ENCODE measurements around the gene ZNF513.

ZNF513 gene

DNA sequence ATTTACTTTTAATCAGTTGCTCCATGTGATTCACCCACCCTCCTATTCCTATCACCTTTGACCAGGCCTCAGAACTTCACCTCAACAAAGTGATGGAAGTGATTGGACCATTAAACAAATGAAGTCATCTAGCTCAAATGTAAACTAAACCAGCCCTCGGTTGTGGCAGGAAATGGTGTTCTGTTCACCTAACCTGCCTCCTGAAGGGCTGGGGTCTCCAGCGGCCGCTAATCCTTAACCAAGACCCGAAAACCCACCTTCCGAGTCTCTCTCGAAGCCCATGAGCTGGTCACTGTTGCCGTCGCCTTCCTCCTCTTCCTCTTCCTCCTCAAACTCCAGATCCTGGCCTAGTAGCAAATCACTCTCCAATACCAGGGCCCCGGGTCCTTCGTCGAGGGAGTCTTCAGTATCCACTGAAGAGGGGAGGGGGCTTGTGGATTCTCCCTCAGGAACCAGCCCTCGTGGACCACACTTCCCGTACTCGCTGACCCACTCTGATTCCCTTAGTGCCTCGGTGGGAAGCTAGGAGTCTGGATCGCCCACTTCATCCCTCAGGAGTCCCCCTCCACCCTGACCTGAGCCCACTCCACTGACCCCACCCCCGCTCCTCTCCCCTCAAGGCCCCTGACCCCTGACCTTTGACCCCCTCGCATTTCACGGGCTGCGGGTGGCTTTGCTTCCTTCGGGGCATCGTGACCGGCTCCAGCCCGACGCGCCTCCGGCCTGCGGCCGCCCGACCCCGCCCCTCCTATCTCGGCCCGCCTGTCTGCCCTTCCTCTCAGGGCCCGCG is 503 bp downstream of the ZNF513 start:
- DNase-seq, result no peak

GRCh38 chr2:27379383-27379835 is 1.1 kb downstream of the ZNF513 start:
- DNase-seq, result no peak

DNA sequence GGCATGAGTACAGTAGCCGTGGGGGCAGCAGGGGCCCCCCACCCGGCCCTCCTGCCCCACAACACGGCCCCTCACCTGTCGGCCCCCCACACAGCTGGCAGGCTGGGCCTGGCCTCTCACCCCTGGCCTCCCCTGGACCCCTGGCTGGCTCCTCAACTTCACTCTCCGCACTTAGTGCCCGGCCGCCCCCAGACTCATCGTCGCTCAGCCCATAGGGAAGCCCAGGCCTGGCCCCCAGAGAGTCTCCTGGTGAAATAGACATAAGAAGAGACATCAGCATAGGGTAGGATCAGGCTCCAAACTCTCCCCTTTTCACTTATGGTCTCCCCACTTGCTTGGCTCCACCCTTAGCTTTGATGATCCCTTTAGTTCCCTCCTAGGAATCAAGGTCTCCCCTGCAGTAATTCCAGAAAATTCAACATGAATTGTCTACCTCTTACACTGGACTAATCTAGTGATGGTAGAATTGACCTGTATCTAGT is 1.7 kb downstream of the ZNF513 start:
- DNase-seq, result no peak

GRCh38 chr2:27378096-27378808 is 2.3 kb downstream of the ZNF513 start:
- DNase-seq, result peak; percentile 26

DNA sequence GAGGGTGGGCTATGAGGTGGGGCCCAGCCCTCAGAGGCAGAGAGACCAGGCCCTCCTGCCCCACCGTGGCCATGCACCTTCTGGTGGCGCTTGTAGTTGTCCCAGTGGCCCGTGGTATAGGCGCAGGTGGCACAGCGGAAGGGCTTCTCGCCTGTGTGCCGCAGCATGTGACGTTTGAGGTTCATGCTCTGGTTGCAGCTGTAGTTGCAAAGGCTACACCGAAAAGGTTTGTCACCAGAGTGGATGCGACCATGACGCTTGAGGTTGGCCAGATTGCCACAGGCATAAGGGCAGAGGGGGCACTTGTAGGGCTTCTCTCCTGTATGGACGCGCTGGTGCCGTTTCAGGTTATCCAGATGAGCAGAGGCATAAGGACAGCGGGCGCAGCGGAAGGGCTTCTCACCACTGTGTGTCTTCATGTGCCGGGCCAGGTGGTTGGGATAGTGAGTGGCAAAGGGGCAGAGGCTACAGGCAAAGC is 2.9 kb downstream of the ZNF513 start:
- no peak for DNase-seq

DNA sequence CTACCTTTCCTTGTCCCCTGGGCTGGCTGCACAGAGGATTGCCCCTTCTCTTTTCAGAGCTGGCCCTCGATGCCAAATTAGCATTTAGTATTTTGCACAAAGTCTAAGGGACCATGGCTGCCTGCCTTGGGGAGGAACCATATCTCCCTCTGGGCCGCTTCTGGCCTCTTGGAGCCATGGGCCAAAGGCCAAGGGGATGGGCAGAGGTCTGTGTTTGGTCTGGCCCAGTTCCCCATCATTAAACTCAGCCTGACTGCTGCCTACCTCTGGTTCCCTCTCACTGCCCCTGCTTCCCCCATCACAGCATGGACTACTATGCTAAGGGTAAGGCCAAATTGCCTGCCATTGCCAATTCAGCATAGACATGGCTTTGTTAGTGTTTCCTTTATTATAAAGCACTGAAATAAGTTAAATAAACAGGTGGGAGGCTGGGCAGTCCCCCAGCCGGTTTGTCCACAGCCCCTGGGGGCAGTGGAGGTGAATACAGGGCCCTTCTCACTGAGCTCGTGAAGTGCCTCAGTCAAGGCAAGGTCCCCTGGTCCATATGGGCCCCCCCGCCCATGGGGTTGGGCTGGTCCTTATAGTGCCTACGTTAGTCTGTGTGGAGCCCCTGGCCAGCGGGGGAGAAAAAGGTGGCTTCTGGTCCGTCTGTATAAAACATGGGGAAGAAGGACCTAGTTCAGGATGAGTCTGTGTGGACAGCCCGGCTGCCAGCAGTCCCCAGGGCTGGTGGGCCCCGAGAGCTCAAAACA is 3.5 kb downstream of the ZNF513 start:
- no peak for DNase-seq

- no peak for DNase-seq
Observed at GRCh38 chr2:27376151-27376865, 4.2 kb downstream of the ZNF513 start.

DNA sequence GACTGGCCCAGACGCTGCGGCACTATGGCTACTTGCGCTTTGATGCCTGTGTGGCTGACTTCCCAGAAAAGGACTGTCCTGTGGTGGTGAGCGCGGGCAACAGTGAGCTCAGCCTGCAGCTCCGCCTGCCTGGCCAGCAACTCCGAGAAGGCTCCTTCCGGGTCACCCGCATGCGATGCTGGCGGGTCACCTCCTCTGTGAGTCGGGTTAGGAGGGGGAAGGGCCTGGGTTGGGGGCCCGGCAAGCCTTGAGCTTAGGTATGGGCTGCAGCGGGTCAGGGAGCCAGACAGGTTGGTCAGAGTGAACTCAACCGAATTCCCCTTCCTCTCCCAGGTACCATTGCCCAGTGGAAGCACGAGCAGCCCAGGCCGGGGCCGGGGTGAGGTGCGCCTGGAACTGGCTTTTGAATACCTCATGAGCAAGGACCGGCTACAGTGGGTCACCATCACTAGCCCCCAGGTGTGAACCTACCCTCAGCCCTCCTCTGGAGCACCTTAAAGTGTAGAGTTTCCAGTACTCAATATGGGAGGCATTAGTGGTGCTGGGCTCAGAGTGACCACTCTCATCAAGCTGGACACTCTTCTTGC is 4.9 kb downstream of the ZNF513 start:
- no peak for DNase-seq

DNA sequence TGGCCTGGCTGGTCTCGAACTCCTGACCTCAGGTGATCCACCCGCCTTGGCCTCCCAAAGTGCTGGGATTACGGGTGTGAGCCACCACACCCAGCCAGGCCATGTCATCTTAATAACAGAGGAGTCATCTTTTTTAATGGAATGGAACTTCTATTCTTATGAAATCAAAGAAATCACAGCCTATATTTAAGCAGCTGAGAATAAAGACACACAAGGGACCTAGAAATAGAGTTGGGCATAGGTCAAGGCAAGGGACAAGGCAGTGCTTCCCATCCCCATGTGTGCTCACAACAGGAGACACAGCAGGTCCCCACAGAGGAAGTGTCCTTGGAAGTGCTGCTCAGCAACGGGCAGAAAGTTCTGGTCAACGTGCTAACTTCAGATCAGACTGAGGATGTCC is 7.0 kb downstream of the ZNF513 start:
- DNase-seq, result no peak

DNA sequence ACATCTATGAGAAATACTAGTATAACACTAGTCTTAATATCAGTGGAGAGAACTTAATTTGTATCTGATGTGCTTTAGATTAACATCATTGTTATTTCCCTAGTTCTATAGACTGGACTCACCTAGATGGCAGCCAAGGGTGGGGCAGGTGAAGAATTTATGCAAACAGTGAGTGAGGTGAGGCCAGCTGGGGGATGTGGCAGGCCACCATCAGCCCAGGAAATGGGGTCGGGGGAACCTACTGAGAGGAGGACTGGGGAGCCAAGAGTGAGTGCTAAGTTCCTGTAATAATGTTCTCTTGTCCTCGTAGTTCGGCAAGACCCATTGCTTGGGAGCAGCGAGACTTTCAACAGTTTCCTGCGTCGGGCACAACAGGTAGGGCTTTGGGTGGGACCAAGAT is 7.6 kb downstream of the ZNF513 start:
- no peak for DNase-seq

DNA sequence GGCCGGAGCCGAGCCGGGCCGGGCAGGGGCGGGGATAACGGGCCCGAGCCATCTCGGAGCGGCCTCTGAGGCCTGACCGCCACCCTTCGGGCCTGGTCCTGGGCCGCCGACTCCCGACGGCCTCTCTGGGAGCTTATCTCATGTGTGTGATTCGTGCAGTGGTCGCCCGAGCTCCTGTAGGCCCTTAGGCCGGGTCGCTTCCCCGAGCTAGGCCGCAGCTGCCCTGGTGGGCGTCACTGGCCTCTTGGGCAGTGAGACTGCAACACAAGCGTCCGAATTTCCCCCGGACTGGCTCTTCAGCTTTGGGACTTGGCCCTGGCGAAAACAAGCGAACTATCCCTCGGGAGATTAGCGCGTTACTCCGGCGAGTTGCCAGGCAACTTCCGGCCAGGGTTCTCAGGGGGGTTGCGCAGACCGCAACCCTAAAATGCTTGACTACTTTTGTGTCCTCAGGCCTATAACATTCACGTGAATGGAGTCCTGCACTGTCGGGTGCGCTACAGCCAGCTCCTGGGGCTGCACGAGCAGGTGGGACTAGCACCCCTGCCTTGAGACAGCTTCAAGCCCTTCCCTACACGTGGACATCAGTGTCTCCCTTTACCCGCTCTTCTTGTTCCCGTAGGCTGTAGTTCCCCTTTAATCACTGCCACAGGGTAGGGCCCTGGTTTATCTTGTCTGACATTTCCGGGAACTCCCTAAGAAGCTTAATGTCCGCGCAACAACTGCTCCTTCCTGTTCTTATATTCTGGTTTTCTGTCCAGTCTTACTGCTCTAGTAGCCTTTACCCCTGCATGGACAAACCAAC is 9.5 kb downstream of the ZNF513 start:
- DNase-seq, result peak; percentile 56

DNA sequence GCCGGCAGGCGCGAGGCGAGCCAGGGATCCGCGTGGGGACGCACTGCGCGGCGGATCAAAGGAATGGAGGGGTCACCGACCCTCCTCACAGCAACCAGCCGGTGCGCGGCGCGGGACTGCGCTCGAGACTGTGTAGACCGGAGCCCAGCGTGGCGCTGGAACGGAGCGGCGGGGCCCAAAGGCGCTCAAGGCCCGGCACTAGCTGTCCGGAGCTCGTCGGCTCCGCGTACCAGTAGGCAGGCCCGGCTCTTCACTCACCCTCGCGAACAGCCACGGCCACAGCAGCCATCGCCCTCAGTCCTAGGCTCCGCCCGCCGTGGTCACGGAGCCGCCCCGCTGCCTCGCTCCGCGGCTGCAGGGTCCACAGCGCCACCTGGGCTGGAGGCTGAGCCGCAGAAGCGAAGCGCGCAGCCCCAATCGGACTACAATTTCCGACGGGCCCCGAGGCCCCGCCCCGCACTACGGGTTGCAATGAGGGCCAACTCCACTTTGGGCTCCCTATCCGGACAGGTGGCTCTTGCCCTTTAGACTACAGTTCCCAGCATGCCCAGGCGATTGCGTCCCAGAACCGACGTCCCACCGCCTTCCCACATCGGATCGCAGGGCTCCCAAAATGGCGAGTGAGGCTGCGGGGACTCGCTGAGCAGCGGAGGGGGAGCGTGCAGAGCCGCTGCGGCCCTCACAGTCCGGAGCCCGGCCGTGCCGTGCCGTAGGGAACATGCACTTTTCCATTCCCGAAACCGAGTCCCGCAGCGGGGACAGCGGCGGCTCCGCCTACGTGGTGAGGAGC is 10.3 kb downstream of the ZNF513 start, which contains the start of the genes EIF2B4 and SNX17:
TSS of gene EIF2B4 (minus strand) at position 313 of the 790 bp plus-strand sequence. CDS start at position 289, 24 bp downstream.
TSS of gene SNX17 (plus strand) at position 591 of the 790 bp plus-strand sequence. CDS start at position 719, 128 bp downstream.
- peak; percentile 99 for DNase-seq

- DNase-seq, result no peak
Observed at GRCh38 chr2:27369471-27370025, 11.0 kb downstream of the ZNF513 start.

DNA sequence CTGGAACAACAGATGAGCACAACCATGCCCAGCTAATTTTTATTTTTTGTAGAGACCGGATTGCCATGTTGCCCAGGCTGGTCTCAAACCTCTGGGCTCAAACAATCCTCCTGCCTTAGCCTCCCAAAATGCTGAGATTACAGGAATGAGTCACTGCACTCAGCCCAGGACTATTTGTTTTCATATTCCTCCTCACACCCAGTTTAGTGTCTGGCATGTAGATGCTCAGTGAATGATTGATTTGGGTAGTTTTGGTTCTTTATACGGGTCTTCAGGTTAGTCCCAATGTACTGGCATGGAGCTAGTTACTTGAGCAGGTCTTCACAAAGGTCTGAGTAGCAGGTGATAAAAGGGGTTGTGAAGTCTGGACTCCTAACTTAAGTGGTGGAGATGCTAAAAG is 16.6 kb downstream of the ZNF513 start:
- DNase-seq, result no peak

DNA sequence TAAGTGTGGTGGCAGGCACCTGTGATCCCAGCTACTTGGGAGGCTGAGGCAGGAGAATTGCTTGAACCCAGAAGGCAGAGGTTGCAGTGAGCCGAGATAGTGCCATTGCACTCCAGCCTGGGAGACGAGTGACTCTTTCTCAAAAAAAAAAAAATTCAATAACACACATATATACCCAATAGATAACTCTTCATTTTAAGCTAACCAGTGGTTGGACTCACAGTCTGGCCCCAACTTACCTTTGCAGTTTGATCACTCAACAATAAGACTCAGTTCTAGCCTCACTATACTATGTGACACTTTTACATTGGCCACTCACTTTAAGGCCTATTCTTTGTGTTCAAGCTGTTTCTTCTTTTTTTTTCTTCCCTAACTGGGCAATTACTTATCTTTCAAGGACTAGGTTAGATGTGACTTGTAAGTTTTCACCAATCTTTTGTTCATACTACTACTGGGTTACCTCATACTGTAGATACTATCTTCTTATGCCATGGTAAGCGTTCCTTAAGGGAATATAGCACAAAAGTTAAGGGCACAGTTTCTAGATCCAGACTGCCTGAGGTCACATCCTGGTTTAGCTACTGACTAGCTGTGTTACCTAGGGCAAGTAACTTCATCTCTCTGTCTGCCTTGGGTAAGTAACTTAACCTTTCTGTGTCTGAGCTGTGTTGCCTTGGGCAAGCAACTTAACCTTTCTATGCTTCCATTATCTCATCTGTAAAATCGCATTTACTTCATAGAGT is 17.7 kb downstream of the ZNF513 start:
- no peak for DNase-seq

GRCh38 chr2:27356382-27357181 is 24.0 kb downstream of the ZNF513 start, which contains the start of gene GTF3C2:
TSS of gene GTF3C2 (minus strand) at chr2:27356764. CDS start at chr2:27343554, 13,210 bp downstream.
- DNase-seq, result peak; percentile 96

DNA sequence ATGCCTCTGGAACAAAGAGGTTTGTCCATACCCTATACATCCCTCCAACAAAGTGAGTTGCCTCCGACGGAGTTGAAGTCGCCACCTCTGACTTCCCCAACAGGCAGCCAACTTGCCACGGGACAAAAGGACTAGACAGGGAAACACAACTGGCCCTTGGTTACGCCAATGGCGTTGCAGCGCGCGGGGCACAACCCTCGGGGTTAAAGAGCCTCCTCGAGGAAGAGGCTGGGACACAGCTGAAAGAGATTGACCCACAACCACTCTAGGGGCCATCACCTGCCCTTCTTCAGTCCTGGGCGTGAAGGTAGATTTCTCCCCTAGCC is 24.5 kb downstream of the ZNF513 start:
- DNase-seq, result peak; percentile 42

DNA sequence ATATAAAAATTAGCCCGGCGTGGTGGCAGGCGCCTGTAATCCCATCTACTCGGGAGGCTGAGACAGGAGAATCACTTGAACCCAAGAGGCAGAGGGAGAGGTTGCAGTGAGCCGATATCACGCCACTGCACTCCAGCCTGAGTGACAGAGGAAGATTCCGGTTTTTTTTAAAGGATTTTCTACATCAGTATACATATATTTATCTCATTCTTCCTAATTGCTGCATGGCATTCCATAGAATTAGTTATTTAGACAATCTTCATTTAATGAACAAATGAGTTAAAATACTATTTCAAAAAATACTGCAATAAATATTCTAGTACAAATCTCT is 26.0 kb downstream of the ZNF513 start:
- DNase-seq, result no peak

Data from NCI-H226 (cell line).